HG02981 (cell line): ENCODE results near the gene GON4L.
"Not testable (repeated sequence)": the region's sequence is repeated elsewhere in the genome, so short reads cannot be mapped to it uniquely, and the experiment has no call there.

ENCODE experiments used
- ATAC-seq: cut with Tn5 transposase; IDR thresholded peaks from one replicate; pipeline ENCODE4 v1.9.1; 2021; ENCODE audit warnings: mild to moderate bottlenecking, moderate library complexity; ENCODE audit not compliant: unreplicated experiment

The GON4L gene

GRCh38 chr1:155701675-155702074 lies 155.3 kb downstream of the GON4L start:
- ATAC-seq, result not testable (repeated sequence)
